DND-41 (cell line): ENCODE measurements around the gene PRKAR1B.

Experiments
- ATAC-seq: fragments of 200-7000 bp; cut with Tn5 transposase; 3 replicates; pipeline ENCODE4 v1.9.1; 2021; ENCODE audit warnings: low read depth; ENCODE audit not compliant: insufficient read depth
- DNase-seq: peaks from one replicate; pipeline ENCODE4 v3.0.0-alpha.2; 2020
- H2AFZ ChIP-seq: 2 replicates; pipeline ENCODE4 v1.6.0; 2012; ENCODE audit warnings: low read depth, low read length
- H3K27ac ChIP-seq: 2 replicates; pipeline ENCODE4 v1.5.1; 2012; ENCODE audit warnings: low read length, inconsistent platforms
- H3K27me3 ChIP-seq: fragments of 200-600 bp; sonication (generic); 2 replicates; pipeline ENCODE4 v1.6.0; 2012; ENCODE audit warnings: low read length, mild to moderate bottlenecking, inconsistent platforms; ENCODE audit not compliant: insufficient read depth, poor library complexity
- H3K36me3 ChIP-seq: 2 replicates; pipeline ENCODE4 v1.5.1; 2012; ENCODE audit warnings: low read length, inconsistent platforms; ENCODE audit not compliant: insufficient read depth
- H3K4me1 ChIP-seq: 2 replicates; pipeline ENCODE4 v1.5.1; 2012; ENCODE audit warnings: mild to moderate bottlenecking, low read length; ENCODE audit not compliant: insufficient read depth
- H3K4me2 ChIP-seq: 2 replicates; pipeline ENCODE4 v1.6.0; 2012; ENCODE audit warnings: mild to moderate bottlenecking, moderate library complexity, low read length, inconsistent platforms; ENCODE audit not compliant: insufficient read depth
- H3K4me3 ChIP-seq, 2 experiments: fragments of 200-600 bp in 1 of 2; shearing (Covaris generic) in 1 of 2; 2 replicates each; pipeline ENCODE4 v1.5.1; 2012 to 2016; ENCODE audit warnings: inconsistent platforms in 2 of 2, low read length in 2 of 2, mild to moderate bottlenecking in 2 of 2, low read depth in 1 of 2, moderate library complexity in 1 of 2
- H3K79me2 ChIP-seq: 2 replicates; pipeline ENCODE4 v1.6.0; 2012; ENCODE audit warnings: low read length, inconsistent platforms; ENCODE audit not compliant: insufficient read depth
- H3K9ac ChIP-seq: 2 replicates; pipeline ENCODE4 v1.6.0; 2012; ENCODE audit warnings: low read depth, mild to moderate bottlenecking, inconsistent platforms, low read length, moderate library complexity
- H3K9me3 ChIP-seq: 2 replicates; pipeline ENCODE4 v1.5.1; 2012; ENCODE audit warnings: low read length, moderate library complexity, mild to moderate bottlenecking, inconsistent platforms; ENCODE audit not compliant: insufficient read depth, severe bottlenecking
- H4K20me1 ChIP-seq: 2 replicates; pipeline ENCODE4 v1.6.0; 2012; ENCODE audit warnings: low read length; ENCODE audit not compliant: insufficient read depth
- CTCF ChIP-seq: IDR thresholded peaks from 2 replicates; pipeline ENCODE4 v1.5.1; 2012; ENCODE audit warnings: borderline replicate concordance, low read length, moderate library complexity, mild to moderate bottlenecking; ENCODE audit not compliant: poor library complexity, severe bottlenecking; ENCODE audit errors: extremely low read depth
- EZH2 ChIP-seq: IDR thresholded peaks from 3 replicates; pipeline ENCODE4 v1.6.1; 2012; ENCODE audit warnings: borderline replicate concordance, low read depth, mild to moderate bottlenecking, moderate library complexity, low read length, inconsistent platforms; ENCODE audit not compliant: severe bottlenecking

PRKAR1B gene

DNA sequence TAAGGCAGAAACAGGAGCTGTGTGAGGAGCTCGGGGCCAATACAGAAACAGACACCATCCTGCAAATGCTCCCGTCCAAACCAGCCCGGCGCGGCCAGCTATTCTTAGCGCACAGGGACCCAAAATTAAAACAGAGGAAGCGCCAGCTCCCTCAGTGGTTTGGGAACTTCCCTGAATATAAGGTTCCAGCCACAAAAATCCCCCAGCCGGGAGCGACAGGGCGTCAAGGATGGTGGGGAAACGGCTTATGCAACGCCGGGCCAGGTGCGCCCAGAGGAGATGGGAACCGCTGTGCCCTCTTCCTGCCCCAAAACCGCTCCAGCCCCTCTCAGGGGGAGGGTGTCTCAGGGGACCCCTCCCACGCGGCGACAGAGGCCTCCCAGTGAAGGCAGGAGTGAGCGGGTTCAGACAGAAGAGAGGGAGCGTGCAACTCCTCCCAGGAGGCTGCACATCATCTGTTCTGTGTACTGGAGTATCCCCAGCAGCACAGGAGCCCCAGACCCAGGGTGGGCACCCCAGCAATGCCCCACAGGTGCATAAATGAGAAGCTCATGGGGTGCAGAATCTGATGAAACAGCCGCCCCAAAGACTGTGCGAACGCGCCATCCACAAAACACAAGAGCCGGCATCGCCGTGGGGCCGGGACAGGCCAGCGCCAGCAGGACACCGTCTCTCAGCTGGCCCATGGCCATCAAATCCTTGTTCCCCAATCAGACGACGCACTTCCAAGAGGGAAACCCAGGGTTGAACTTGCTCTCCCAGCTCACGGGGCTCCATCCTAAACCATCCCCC lies 133.6 kb downstream of the PRKAR1B start:
- Histone ChIP-seq H3K27me3 (no peaks in the 10 kb centered on the region), H3K9ac (peak overlapping the region; percentile 45), H2AFZ (no peak overlapping the region), H3K4me2 (peak overlapping the region; percentile 54), H4K20me1 (no peaks in the 10 kb centered on the region), H3K4me3 (peak overlapping the region in 1 of 2 experiments; percentile 26; a peak in 1 of 4 replicates), H3K79me2 (peaks cover 60% of the 10 kb centered on the region), H3K9me3 (no peaks in the 10 kb centered on the region), H3K36me3 (peaks cover 78% of the 10 kb centered on the region), H3K4me1 (peaks cover 45% of the 10 kb centered on the region), H3K27ac (peak overlapping the region; percentile 92)
- TF ChIP-seq CTCF (no peak), EZH2 (no peak)
- DNase-seq (peak; percentile 97), ATAC-seq (peak; percentile 94)

- no peak overlapping the region for H3K4me2 ChIP-seq
- H3K27me3 ChIP-seq, result no peaks in the 10 kb centered on the region
- DNase-seq, result no peak
- H3K36me3 ChIP-seq, result peaks cover 85% of the 10 kb centered on the region
- peak overlapping the region; percentile 92 for H3K27ac ChIP-seq
- no peak overlapping the region for H3K4me3 ChIP-seq
- H3K9me3 ChIP-seq, result no peaks in the 10 kb centered on the region
- H3K4me1 ChIP-seq, result peaks cover 44% of the 10 kb centered on the region
- no peak for TF ChIP-seq EZH2
- no peak for TF ChIP-seq CTCF
- no peak overlapping the region for H3K9ac ChIP-seq
- no peaks in the 10 kb centered on the region for H4K20me1 ChIP-seq
- peaks cover 73% of the 10 kb centered on the region for H3K79me2 ChIP-seq
- ATAC-seq, result no peak
- H2AFZ ChIP-seq, result no peak overlapping the region
Observed at GRCh38 chr7:591856-592628, 135.0 kb downstream of the PRKAR1B start.

GRCh38 chr7:590731-591551 lies 136.1 kb downstream of the PRKAR1B start:
- Histone ChIP-seq H4K20me1 (no peaks in the 10 kb centered on the region), H3K4me2 (no peak overlapping the region), H3K9me3 (no peaks in the 10 kb centered on the region), H3K79me2 (peaks cover 65% of the 10 kb centered on the region), H3K27me3 (no peaks in the 10 kb centered on the region), H3K27ac (peak overlapping the region; percentile 92), H3K9ac (no peak overlapping the region), H3K4me1 (peaks cover 44% of the 10 kb centered on the region), H3K36me3 (peaks cover 84% of the 10 kb centered on the region), H3K4me3 (no peak overlapping the region), H2AFZ (no peak overlapping the region)
- ATAC-seq (no peak), DNase-seq (no peak)
- TF ChIP-seq EZH2 (no peak), CTCF (no peak)
